DND-41 (cell line): ENCODE results near the gene BIRC7.

Source experiments
- ATAC-seq: fragments of 200-7000 bp; cut with Tn5 transposase; 3 replicates; pipeline ENCODE4 v1.9.1; 2021; ENCODE audit warnings: low read depth; ENCODE audit not compliant: insufficient read depth
- DNase-seq: peaks from one replicate; pipeline ENCODE4 v3.0.0-alpha.2; 2020
- H2AFZ ChIP-seq: 2 replicates; pipeline ENCODE4 v1.6.0; 2012; ENCODE audit warnings: low read depth, low read length
- H3K27ac ChIP-seq: 2 replicates; pipeline ENCODE4 v1.5.1; 2012; ENCODE audit warnings: low read length, inconsistent platforms
- H3K27me3 ChIP-seq: fragments of 200-600 bp; sonication (generic); 2 replicates; pipeline ENCODE4 v1.6.0; 2012; ENCODE audit warnings: low read length, mild to moderate bottlenecking, inconsistent platforms; ENCODE audit not compliant: insufficient read depth, poor library complexity
- H3K36me3 ChIP-seq: 2 replicates; pipeline ENCODE4 v1.5.1; 2012; ENCODE audit warnings: low read length, inconsistent platforms; ENCODE audit not compliant: insufficient read depth
- H3K4me1 ChIP-seq: 2 replicates; pipeline ENCODE4 v1.5.1; 2012; ENCODE audit warnings: mild to moderate bottlenecking, low read length; ENCODE audit not compliant: insufficient read depth
- H3K4me2 ChIP-seq: 2 replicates; pipeline ENCODE4 v1.6.0; 2012; ENCODE audit warnings: mild to moderate bottlenecking, moderate library complexity, low read length, inconsistent platforms; ENCODE audit not compliant: insufficient read depth
- H3K4me3 ChIP-seq, 2 experiments: fragments of 200-600 bp in 1 of 2; shearing (Covaris generic) in 1 of 2; 2 replicates each; pipeline ENCODE4 v1.5.1; 2012 to 2016; ENCODE audit warnings: inconsistent platforms in 2 of 2, low read length in 2 of 2, mild to moderate bottlenecking in 2 of 2, low read depth in 1 of 2, moderate library complexity in 1 of 2
- H3K79me2 ChIP-seq: 2 replicates; pipeline ENCODE4 v1.6.0; 2012; ENCODE audit warnings: low read length, inconsistent platforms; ENCODE audit not compliant: insufficient read depth
- H3K9ac ChIP-seq: 2 replicates; pipeline ENCODE4 v1.6.0; 2012; ENCODE audit warnings: low read depth, mild to moderate bottlenecking, inconsistent platforms, low read length, moderate library complexity
- H3K9me3 ChIP-seq: 2 replicates; pipeline ENCODE4 v1.5.1; 2012; ENCODE audit warnings: low read length, moderate library complexity, mild to moderate bottlenecking, inconsistent platforms; ENCODE audit not compliant: insufficient read depth, severe bottlenecking
- H4K20me1 ChIP-seq: 2 replicates; pipeline ENCODE4 v1.6.0; 2012; ENCODE audit warnings: low read length; ENCODE audit not compliant: insufficient read depth
- EZH2 ChIP-seq: IDR thresholded peaks from 3 replicates; pipeline ENCODE4 v1.6.1; 2012; ENCODE audit warnings: borderline replicate concordance, low read depth, mild to moderate bottlenecking, moderate library complexity, low read length, inconsistent platforms; ENCODE audit not compliant: severe bottlenecking
- TF ChIP-seq, protein P1 (sequence below): IDR thresholded peaks from 2 replicates; pipeline ENCODE4 v1.5.1; 2012; ENCODE audit warnings: borderline replicate concordance, low read length, moderate library complexity, mild to moderate bottlenecking; ENCODE audit not compliant: poor library complexity, severe bottlenecking; ENCODE audit errors: extremely low read depth

BIRC7 gene

DNA sequence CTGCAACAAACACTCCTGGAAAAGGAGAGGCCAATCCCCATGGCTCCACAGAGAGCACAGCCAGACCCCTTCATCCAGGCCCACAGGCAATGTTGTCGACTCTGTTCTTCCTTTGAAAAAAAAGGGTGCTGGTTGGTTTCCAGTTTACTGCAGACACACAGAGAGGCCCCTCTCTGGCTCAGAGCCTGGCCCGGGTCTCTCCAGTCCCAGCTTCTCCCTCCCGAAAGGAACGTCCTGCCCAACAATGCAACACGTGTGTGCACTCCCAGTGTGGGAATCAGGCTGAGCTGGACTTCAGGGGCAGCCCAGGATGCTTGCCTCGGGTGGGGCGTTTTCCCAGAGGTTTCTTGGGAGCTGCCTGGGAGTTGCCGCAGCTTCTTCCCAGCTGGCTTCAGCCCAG, 23.1 kb downstream of the BIRC7 start:
- DNase-seq (no peak), ATAC-seq (no peak)
- Histone ChIP-seq H3K9ac (no peak overlapping the region), H3K36me3 (no peaks in the 10 kb centered on the region), H3K4me2 (no peak overlapping the region), H3K79me2 (no peaks in the 10 kb centered on the region), H2AFZ (no peak overlapping the region), H3K27ac (no peak overlapping the region), H3K4me1 (no peaks in the 10 kb centered on the region), H4K20me1 (peaks cover 5% of the 10 kb centered on the region; the same call in 1 of the 2 replicates), H3K4me3 (no peak overlapping the region), H3K27me3 (peaks cover 4% of the 10 kb centered on the region), H3K9me3 (no peaks in the 10 kb centered on the region)
- TF ChIP-seq, protein P1, sequence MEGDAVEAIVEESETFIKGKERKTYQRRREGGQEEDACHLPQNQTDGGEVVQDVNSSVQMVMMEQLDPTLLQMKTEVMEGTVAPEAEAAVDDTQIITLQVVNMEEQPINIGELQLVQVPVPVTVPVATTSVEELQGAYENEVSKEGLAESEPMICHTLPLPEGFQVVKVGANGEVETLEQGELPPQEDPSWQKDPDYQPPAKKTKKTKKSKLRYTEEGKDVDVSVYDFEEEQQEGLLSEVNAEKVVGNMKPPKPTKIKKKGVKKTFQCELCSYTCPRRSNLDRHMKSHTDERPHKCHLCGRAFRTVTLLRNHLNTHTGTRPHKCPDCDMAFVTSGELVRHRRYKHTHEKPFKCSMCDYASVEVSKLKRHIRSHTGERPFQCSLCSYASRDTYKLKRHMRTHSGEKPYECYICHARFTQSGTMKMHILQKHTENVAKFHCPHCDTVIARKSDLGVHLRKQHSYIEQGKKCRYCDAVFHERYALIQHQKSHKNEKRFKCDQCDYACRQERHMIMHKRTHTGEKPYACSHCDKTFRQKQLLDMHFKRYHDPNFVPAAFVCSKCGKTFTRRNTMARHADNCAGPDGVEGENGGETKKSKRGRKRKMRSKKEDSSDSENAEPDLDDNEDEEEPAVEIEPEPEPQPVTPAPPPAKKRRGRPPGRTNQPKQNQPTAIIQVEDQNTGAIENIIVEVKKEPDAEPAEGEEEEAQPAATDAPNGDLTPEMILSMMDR: no peak
- TF ChIP-seq EZH2: no peak

DNA sequence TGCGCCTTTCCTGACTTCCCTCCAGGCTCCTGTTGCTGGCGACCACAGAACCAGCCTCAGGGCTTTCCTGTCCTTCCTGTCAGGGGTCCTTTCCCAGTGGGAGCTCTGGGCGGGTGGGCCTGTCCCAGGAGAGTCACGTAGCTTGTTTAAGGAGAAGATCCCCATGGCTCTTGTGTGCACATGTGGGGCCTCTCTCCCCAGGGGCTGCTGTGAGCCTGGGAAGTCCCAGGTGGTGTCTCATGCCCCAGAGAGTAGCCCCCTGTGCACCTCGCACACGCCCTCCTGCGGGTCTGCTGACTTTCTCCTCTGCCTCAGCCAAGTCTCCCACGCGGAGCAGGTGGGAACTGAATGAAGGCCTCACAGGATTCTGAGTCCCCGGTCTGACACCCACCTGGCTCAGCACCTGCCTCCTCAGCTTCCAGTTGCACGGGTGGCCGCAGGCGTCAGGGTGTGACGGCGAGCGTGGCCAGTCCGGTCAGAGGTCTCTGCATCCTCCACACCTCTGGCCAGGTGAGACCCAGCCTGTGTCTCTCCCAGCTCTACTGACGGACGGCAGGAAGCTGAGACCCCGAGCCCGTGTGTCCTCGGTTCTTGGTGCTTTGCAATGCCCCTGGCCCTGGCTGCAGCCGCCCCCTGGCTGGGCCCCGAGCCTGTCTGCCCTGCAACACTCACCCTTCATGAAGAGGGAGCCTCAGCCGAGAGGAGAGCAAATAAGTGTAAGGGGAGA, 24.2 kb downstream of the BIRC7 start:
- H3K79me2 ChIP-seq: no peaks in the 10 kb centered on the region
- no peak overlapping the region for H2AFZ ChIP-seq
- peaks cover 5% of the 10 kb centered on the region; the same call in 1 of the 2 replicates for H4K20me1 ChIP-seq
- H3K4me3 ChIP-seq: no peak overlapping the region
- no peak overlapping the region for H3K4me2 ChIP-seq
- DNase-seq: no peak
- no peak overlapping the region for H3K9ac ChIP-seq
- no peaks in the 10 kb centered on the region for H3K36me3 ChIP-seq
- peaks cover 4% of the 10 kb centered on the region for H3K27me3 ChIP-seq
- no peak for TF ChIP-seq EZH2
- TF ChIP-seq, protein P1: no peak
- no peak overlapping the region for H3K27ac ChIP-seq
- no peaks in the 10 kb centered on the region for H3K4me1 ChIP-seq
- H3K9me3 ChIP-seq: no peaks in the 10 kb centered on the region
- no peak for ATAC-seq

DNA sequence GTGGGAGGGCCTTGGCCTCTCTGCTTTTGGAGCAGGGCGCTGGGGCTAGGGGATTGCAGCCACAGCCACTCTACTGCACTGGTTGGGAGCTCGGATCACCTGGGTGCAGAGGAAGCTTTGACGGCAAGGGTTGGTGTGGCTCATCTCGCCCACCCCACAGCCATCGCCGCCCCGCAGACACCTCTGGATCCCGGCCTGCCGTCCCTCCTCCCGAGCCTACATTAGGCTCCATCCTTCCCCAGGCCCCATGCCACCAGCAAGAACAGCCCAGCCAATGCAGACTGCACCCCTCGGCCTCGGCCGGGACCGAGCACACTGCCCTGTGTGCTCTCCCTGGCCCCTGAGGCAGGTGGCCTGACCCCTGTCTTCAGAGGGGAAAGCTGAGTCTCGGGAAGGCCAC, 24.8 kb downstream of the BIRC7 start:
- no peak overlapping the region for H2AFZ ChIP-seq
- H3K27ac ChIP-seq: no peak overlapping the region
- no peaks in the 10 kb centered on the region for H3K4me1 ChIP-seq
- H3K9ac ChIP-seq: no peak overlapping the region
- H3K4me2 ChIP-seq: no peak overlapping the region
- H3K9me3 ChIP-seq: no peaks in the 10 kb centered on the region
- DNase-seq: no peak
- no peaks in the 10 kb centered on the region for H3K36me3 ChIP-seq
- peaks cover 6% of the 10 kb centered on the region for H3K27me3 ChIP-seq
- no peak overlapping the region for H3K4me3 ChIP-seq
- no peaks in the 10 kb centered on the region for H3K79me2 ChIP-seq
- ATAC-seq: no peak
- TF ChIP-seq EZH2: no peak
- TF ChIP-seq, protein P1: no peak
- peaks cover 5% of the 10 kb centered on the region; the same call in 1 of the 2 replicates for H4K20me1 ChIP-seq
